GM12873 (cell line): ENCODE data around the gene BBX.

Experiments used
- CTCF ChIP-seq: IDR thresholded peaks from 2 replicates; pipeline ENCODE4 v1.5.1; 2012; ENCODE audit warnings: low read depth, mild to moderate bottlenecking, moderate library complexity, low read length, control low read depth; ENCODE audit not compliant: insufficient read depth; ENCODE audit errors: missing control alignments

BBX gene

DNA sequence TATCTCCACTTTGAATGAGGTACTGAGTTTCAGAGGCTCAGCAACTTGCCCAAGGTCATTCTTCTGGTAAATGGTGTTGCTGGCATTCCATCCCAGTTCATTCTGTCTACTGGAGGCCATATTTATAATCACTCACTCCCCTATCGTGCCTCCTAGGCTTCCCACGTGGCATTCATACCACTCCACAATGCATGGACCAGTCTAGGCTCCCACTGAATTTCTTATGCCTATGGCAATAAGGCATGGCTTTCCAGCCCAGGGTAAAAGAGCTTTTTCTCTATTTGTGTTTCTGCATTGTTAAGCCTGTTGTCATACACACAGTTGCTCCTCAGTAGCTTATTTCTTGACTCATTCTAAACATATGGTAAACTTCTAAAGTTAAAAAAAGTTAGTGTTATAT, 19.9 kb downstream of the BBX start:
- TF ChIP-seq CTCF: no peak

DNA sequence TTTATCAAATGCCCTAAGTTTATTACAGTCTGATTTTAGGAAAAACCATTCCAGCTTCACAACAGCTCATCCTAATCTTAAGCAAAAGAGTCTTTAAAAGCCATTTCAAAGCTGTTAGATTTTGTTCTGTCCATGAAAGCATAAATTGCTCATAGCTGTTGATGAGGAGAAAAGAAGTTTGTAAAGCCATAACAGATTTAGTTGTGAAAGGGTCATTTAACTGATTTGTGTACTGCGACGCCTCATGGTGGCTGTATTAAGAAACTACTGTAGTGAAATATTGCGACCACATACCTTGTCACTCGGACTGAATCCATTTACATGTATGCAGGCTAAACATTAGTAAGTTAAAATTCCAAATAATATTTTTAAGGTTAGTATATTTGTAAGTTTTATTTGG, 20.9 kb downstream of the BBX start:
- peak; percentile 36 for TF ChIP-seq CTCF

DNA sequence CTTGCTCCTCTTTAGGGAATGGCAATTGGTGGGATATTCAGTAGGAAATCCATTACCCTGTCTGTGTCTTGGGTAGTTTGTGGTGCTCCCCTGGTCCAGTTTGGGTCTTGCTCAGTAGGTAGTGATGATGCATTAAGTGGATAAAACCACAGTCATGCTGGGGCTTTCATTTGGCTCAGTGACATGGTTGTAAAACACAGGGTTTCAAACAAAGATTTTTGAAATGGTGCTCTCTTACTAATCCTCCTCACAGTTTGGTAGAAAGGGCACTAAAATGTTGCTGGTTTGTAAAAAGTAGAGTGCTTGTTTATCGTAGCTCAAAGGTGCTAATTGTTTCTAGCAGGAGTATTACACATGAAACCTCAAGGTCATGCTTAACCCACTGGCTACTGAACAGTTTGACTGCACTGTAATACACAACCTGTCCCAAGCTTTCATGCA, 22.9 kb downstream of the BBX start:
- TF ChIP-seq CTCF: no peak

DNA sequence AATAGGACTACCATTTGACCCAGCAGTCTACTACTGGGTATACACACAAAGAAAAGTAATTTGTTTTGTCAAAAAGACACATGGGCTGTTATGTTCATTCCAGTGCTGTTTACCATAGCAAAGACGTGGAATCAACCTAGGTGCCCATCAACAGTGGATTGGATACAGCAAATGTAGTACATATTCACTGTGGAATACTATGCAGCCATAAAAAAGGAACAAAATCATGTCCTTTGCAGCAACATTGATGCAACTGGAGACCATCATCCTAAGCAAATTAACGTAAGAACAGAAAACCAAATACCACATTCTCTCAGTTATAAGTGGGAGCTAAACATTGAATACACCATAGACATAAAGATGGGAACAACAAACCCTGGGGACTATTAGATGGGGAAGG, 25.8 kb downstream of the BBX start:
- TF ChIP-seq CTCF: no peak

GRCh38 chr3:107555359-107555758, 32.6 kb downstream of the BBX start:
- TF ChIP-seq CTCF: no peak

DNA sequence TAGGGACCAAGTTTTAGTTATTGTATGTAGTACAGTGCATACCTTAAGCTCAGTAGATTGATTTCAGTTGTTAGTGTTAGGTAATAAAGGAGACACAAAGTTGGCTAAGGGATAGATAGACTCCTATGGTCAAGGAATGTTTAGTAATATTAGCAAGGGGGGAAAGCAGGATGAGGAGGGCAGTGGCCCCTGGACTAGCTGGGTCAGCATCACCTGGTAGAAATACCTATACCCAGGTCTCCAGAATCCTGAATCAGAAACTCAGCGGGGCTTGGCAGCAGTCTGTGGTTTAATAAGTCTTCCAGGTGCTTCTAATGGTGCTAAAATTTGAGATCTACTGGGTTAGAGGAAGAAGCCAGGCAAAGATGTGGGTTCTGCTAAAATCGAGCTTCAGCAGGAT, 35.0 kb downstream of the BBX start:
- no peak for TF ChIP-seq CTCF

DNA sequence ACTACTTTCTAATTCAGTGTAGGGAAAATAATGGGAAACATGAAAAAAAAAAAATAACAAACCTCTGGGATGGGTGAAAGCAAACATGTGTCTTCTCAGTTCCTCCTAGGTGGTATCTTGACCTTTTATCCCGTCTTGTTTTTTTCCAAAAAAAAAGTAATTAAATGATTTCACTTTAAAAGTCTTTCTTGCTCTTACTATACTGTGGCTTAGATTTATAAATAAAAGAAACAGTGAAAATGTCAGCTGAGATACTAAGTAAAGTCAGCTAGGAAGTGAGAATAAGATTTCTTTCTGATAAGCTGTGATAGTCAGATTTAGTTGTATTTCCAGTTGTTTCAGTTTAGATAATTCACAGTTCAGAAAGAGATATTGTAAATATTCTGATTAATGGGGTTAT, 37.4 kb downstream of the BBX start:
- no peak for TF ChIP-seq CTCF
